Keratinocyte (primary cell): Measurements from ENCODE around the gene RAD23A. TPM values are rescaled to one million over a fixed set of nuclear protein-coding genes. Genes with fewer than 3 reads are reported as not detected.
A peak's percentile ranks its signal among the peaks of the same experiment; 100 is the strongest.

Source experiments
- DNase-seq: peaks from one replicate; pipeline ENCODE4 v3.0.0-alpha.2; 2011; ENCODE audit warnings: low read depth, missing footprints, low spot score
- FAIRE-seq: peaks from 2 replicates; lab custom pipeline; 2011; peaks lifted over from hg19 to GRCh38; lab: Jason Lieb, UNC
- H2AFZ ChIP-seq: 2 replicates; pipeline ENCODE4 v1.6.0; 2012; ENCODE audit warnings: low read length, control low read depth, inconsistent platforms; ENCODE audit not compliant: control insufficient read depth
- H3K27ac ChIP-seq: 2 replicates; pipeline ENCODE4 v1.5.1; 2011; ENCODE audit warnings: low read length; ENCODE audit not compliant: control insufficient read depth, insufficient read depth
- H3K27me3 ChIP-seq: 3 replicates; pipeline ENCODE4 v1.6.0; 2011; ENCODE audit warnings: low read length; ENCODE audit not compliant: control insufficient read depth, insufficient read depth; ENCODE audit errors: extremely low read depth
- H3K36me3 ChIP-seq, 2 experiments: 2 replicates in 1 of 2; 3 replicates in 1 of 2; pipeline ENCODE4 v1.5.1; 2011; ENCODE audit warnings: low read length in 2 of 2, mild to moderate bottlenecking in 1 of 2; ENCODE audit not compliant: control insufficient read depth in 2 of 2, insufficient read depth in 2 of 2; ENCODE audit errors: extremely low read depth in 1 of 2
- H3K4me1 ChIP-seq: 3 replicates; pipeline ENCODE4 v1.5.1; 2011; ENCODE audit warnings: low read length; ENCODE audit not compliant: control insufficient read depth, insufficient read depth; ENCODE audit errors: extremely low read depth
- H3K4me2 ChIP-seq: 3 replicates; pipeline ENCODE4 v1.6.0; 2011; ENCODE audit warnings: low read depth, low read length; ENCODE audit not compliant: control insufficient read depth, insufficient read depth; ENCODE audit errors: extremely low read depth
- H3K4me3 ChIP-seq, 3 experiments: fragments of 200-600 bp in 1 of 3; sonication (generic) in 1 of 3; 2 replicates in 2 of 3; 3 replicates in 1 of 3; pipeline ENCODE4 v1.5.1; 2011 to 2016; ENCODE audit warnings: low read length in 3 of 3, mild to moderate bottlenecking in 3 of 3, control low read depth in 2 of 3, inconsistent platforms in 1 of 3, low read depth in 1 of 3, mixed read lengths in 1 of 3, mixed run types in 1 of 3, moderate library complexity in 1 of 3; ENCODE audit not compliant: control insufficient read depth in 2 of 3, insufficient read depth in 2 of 3; ENCODE audit errors: extremely low read depth in 1 of 3
- H3K79me2 ChIP-seq: 2 replicates; pipeline ENCODE4 v1.6.0; 2012; ENCODE audit warnings: low read length; ENCODE audit not compliant: control insufficient read depth, insufficient read depth
- H3K9ac ChIP-seq: 3 replicates; pipeline ENCODE4 v1.6.0; 2011; ENCODE audit warnings: low read length; ENCODE audit not compliant: control insufficient read depth, insufficient read depth; ENCODE audit errors: extremely low read depth
- H3K9me1 ChIP-seq: 3 replicates; pipeline ENCODE4 v1.6.0; 2011; ENCODE audit warnings: low read length; ENCODE audit not compliant: control insufficient read depth, insufficient read depth; ENCODE audit errors: extremely low read depth
- H3K9me3 ChIP-seq: 2 replicates; pipeline ENCODE4 v1.5.1; 2012; ENCODE audit warnings: low read depth, low read length; ENCODE audit not compliant: control insufficient read depth
- H4K20me1 ChIP-seq: 3 replicates; pipeline ENCODE4 v1.6.0; 2011; ENCODE audit warnings: low read length; ENCODE audit not compliant: control insufficient read depth, insufficient read depth; ENCODE audit errors: extremely low read depth
- EZH2 ChIP-seq: IDR thresholded peaks from one replicate; pipeline ENCODE4 v1.6.1; 2012; ENCODE audit warnings: inconsistent platforms, mild to moderate bottlenecking, low read length, moderate library complexity
- dilution Hi-C: fragments of 300-500 bp; cut with MboI; formaldehyde crosslinking; loops from one replicate; pipeline ENCODE4 v1.7.0; 2020; ENCODE audit warnings: low sequenced_read_pairs; ENCODE audit not compliant: extremely low pct_ligation_motif_present
- polyA plus RNA-seq, 5 experiments: library from polyadenylated mRNA; depleted of rRNA in 3 of 5; stranded (reverse) in 3 of 5; stranded (forward) in 1 of 5; unstranded in 1 of 5; fragments of >200 nt; gene quantifications; 1 replicate in 1 of 5; 2 replicates in 3 of 5; 3 replicates in 1 of 5; pipeline versions ENCODE4 v1.2.1 to v1.2.3, GENCODE V29; 2011 to 2012; ENCODE audit warnings: missing spikeins in 2 of 5, low read depth in 1 of 5, low replicate concordance in 1 of 5
- TF ChIP-seq, protein P1 (sequence below), 3 experiments: IDR thresholded peaks in 1 of 3; conservative IDR thresholded peaks in 1 of 3; optimal IDR thresholded peaks in 1 of 3; 2 replicates in 2 of 3; 3 replicates in 1 of 3; pipeline versions ENCODE3 to v1.5.1; 2011; ENCODE audit warnings: low read length in 3 of 3, mild to moderate bottlenecking in 3 of 3, moderate library complexity in 2 of 3, control low read depth in 1 of 3, inconsistent platforms in 1 of 3; ENCODE audit not compliant: insufficient read depth in 2 of 3; ENCODE audit errors: extremely low read depth in 1 of 3

RAD23A gene
- polyA plus RNA-seq, 1 donor (not counting 4 experiments of a cell fraction or from before 2014, with no cell fraction given): 23.7 TPM

DNA sequence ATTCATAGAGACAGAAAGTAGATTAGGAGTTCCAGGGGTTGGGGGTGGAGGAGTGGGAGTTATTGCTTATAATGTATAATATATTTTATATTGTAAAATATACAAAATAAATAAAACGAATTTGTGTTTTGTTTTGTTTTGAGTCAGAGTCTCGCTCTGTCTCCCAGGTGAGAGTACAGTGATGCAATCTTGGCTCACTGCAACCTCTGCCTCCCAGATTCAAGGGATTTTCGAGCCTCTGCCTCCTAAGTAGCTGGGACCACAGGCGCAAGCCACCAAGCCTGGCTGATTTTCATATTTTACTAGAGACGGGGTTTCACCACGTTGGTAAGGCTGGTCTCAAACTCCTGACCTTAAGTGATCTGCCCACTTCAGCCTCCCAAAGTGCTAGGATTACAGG, 13.8 kb downstream of the RAD23A start:
- Histone ChIP-seq H3K79me2 (peaks cover 25% of the 10 kb centered on the region), H3K4me3 (no peak overlapping the region), H3K36me3 (peaks cover 1 to 4% of the 10 kb centered on the region in 2 experiments), H3K27ac (no peak overlapping the region), H3K9ac (no peak overlapping the region), H3K9me3 (no peaks in the 10 kb centered on the region), H3K4me1 (peaks cover 18% of the 10 kb centered on the region), H2AFZ (no peak overlapping the region), H3K27me3 (no peaks in the 10 kb centered on the region), H4K20me1 (no peaks in the 10 kb centered on the region), H3K4me2 (no peak overlapping the region), H3K9me1 (no peaks in the 10 kb centered on the region)
- FAIRE-seq (no peak), DNase-seq (no peak)
- dilution Hi-C loops: no loop called here
- TF ChIP-seq, protein P1, sequence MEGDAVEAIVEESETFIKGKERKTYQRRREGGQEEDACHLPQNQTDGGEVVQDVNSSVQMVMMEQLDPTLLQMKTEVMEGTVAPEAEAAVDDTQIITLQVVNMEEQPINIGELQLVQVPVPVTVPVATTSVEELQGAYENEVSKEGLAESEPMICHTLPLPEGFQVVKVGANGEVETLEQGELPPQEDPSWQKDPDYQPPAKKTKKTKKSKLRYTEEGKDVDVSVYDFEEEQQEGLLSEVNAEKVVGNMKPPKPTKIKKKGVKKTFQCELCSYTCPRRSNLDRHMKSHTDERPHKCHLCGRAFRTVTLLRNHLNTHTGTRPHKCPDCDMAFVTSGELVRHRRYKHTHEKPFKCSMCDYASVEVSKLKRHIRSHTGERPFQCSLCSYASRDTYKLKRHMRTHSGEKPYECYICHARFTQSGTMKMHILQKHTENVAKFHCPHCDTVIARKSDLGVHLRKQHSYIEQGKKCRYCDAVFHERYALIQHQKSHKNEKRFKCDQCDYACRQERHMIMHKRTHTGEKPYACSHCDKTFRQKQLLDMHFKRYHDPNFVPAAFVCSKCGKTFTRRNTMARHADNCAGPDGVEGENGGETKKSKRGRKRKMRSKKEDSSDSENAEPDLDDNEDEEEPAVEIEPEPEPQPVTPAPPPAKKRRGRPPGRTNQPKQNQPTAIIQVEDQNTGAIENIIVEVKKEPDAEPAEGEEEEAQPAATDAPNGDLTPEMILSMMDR (optimal IDR thresholded peaks at IDR 0.05 in 1 of 3, IDR thresholded peaks at IDR 0.05 in 1 of 3, conservative IDR thresholded peaks at IDR 0.05 in 1 of 3; ENCODE audit: extremely low read depth in 1 of 3, insufficient read depth in 2 of 3, low read length in 3 of 3): no peak
- no peak for TF ChIP-seq EZH2

DNA sequence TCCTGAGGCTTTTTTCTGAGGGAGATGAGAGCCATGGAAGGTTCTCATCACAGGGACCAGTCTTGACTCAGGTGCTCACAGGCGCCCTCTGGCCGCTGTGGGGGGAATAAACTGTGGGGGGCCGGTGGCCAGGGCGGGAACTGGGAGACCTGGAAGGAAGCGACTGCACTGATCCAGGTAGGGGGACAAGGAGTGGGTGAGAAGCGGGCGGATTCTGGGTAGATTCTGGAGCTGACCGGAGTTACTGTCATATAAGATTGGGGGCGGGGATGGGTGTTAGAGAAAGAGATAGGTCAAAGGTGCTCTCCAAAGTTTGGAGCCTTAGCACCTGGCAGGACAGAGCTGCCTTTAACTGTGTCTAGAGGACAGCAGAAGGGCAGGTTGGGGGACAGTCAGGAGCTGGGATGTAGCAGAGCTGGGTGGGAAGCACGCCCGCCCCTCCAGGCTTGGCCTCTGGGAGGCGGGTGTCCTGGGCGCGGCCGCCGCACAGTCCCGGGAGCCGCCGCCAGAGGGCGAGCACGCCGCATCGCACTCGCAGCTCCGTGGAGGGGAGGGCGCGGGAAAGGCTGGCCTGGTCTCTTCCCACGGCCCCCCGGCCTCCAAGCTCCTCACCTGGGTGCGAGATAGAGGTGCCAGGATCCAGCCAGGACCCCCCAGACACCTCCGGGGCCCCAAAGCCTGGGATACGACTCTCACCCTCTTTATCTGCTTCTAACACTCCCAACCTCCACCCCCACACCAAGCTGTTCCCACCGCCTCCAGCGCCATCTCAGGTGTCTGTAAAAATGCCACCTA, 19.6 kb downstream of the RAD23A start:
- Histone ChIP-seq H3K27me3 (no peaks in the 10 kb centered on the region), H3K9me1 (no peaks in the 10 kb centered on the region), H3K4me2 (peak overlapping the region; percentile 99), H3K79me2 (no peaks in the 10 kb centered on the region), H3K9ac (peak overlapping the region; percentile 76), H4K20me1 (no peaks in the 10 kb centered on the region), H3K4me3 (peak overlapping the region; percentile 46 to 77 (median 75)), H2AFZ (peak overlapping the region; percentile 100), H3K36me3 (no peaks in the 10 kb centered on the region), H3K9me3 (no peaks in the 10 kb centered on the region), H3K27ac (peak overlapping the region; percentile 67), H3K4me1 (peaks cover 4% of the 10 kb centered on the region)
- no peak for DNase-seq
- no peak for TF ChIP-seq EZH2
- TF ChIP-seq, protein P1 (optimal IDR thresholded peaks at IDR 0.05 in 1 of 3, IDR thresholded peaks at IDR 0.05 in 1 of 3, conservative IDR thresholded peaks at IDR 0.05 in 1 of 3; ENCODE audit: extremely low read depth in 1 of 3, insufficient read depth in 2 of 3, low read length in 3 of 3): peak; percentile 72 to 97 (median 94)
- dilution Hi-C loops: no loop called here
- peak; percentile 5 for FAIRE-seq
